ENCODE measurements around the gene ACTL7A.

The ACTL7A gene

GRCh38 chr9:108850293-108850897 is 11.7 kb upstream of the ACTL7A start:
- no peak for DNase-seq

DNA sequence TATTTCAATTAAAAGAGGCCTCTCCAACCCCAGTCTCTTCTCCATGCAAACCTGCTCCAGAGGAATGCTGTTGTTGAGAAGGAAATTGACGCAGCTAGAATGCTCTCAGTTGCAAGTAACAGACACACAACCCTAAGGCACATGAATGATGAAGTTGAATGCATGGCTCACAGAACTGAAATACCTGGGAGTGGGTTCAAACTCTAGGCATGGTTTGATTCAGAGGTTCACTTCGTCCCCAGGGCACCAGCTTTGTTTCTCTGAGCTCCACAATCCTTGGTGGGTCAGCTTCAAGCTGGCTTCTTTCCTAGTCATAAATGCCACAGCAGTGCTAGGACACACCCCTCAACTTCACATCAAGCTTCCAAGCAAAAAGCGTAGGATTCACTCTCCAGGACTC is 10.9 kb upstream of the ACTL7A start:
- DNase-seq, result no peak

- no peak for DNase-seq
Measured at GRCh38 chr9:108852079-108852478, 10.0 kb upstream of the ACTL7A start.

GRCh38 chr9:108854094-108854493 is 8.0 kb upstream of the ACTL7A start:
- no peak for DNase-seq

GRCh38 chr9:108854641-108855528 is 7.2 kb upstream of the ACTL7A start:
- no peak for DNase-seq

DNA sequence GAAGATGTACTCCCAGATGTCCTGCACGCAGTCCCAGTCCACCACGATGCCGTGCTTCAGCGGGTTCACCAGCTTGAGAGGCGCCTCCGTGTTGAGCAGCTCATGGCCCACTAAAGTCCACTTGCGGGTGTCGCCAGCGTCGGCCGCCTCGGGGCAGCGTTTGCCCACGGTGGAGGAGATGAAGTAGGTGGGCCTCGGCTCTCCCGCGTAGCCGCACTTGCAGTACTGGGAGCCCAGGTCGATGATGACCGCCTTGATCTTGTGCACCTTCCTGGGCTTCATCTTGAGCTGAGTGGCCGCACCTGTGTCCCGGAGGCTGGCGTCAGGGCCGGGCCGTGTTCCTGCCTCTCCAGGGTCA is 6.6 kb upstream of the ACTL7A start:
- DNase-seq, result no peak

DNA sequence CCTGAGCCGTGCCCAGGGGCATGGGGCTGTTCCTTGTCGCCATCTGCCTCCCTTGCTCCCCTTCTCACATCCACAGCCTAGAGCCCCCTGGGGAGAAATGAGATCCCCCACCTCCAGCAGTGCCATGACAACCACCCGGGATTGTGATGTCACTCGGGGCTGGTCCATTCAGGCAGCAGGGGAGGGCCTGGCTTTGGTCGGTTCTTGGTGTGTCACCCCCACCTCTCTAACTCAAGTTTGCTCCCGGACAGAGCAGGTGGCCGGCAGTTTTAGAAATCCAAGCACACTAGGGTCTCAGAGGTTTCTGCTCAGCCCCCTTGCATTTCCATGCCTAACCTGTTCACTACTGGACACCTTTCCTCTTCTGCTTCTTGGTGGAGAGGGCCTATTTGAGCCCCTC is 6.2 kb upstream of the ACTL7A start, which contains the start of gene ACTL7B:
Gene ACTL7B, minus strand, starts transcription at position 99 of the 400 bp plus-strand sequence. Its CDS starts 56 bp downstream, at position 43.
- DNase-seq, result no peak

- no peak for DNase-seq
Measured at GRCh38 chr9:108857572-108857971, 4.5 kb upstream of the ACTL7A start.

- no peak for DNase-seq
Measured at GRCh38 chr9:108859459-108860114, 2.5 kb upstream of the ACTL7A start.

DNA sequence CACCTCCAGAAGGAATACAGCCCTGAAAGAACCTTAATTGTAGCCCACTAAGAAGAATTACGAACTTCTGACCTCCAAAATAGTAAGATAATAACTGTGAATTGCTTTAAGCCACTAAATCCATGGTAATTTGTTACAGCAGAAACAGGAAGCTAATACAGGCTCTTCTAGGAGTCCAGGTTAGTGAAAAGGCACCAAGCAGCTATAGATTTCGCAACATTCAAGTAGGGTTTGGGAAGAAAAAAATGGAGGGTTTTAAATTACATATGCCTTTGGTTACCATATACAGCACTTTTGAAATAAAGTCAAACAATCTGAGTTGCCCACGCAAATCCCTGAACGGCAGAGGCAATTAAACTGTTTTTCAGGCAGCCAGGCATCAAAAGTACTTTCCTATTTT is 1.7 kb upstream of the ACTL7A start:
- DNase-seq, result no peak

GRCh38 chr9:108860764-108861163 is 1.3 kb upstream of the ACTL7A start:
- DNase-seq, result no peak

DNA sequence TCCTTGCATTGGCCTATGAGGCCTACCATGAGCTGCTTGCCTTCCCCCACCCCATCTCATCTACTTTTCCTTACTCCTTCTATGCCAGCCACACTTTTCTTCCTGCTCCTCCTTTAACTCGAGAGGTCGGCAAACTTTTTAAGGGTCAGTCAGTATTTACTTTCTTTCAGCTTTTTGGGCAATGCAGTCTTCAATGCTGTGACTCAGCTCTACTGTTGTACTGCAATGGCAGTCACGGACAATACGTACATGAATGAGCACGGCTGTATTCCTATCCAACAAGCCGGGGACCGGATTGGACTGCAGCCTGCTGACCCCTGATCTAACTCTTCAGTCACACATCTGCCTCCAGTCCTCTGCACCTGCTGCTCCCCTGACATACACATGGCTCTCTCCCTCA is 602 bp upstream of the ACTL7A start:
- DNase-seq, result no peak

DNA sequence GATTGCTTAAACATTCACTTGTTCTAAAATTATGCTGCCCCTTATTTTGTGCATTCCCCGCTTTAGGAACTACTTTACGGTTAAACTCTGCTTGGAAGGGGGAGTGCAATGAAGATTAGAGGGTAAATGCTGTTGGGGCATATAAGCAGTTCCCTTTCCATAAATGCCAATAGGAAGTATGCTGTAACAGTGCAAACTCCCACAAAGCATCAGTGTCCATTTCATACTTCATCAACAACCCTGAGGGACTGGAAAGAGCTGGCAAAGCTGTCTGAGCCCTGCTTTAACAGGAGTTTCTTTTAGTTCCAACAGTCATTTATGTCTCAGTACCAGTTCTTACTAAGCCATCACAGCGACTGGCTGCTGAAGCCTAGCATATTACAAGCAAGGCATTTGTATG is 1.8 kb downstream of the ACTL7A start:
- DNase-seq, result no peak

GRCh38 chr9:108864446-108864845 is 2.4 kb downstream of the ACTL7A start:
- no peak for DNase-seq

DNA sequence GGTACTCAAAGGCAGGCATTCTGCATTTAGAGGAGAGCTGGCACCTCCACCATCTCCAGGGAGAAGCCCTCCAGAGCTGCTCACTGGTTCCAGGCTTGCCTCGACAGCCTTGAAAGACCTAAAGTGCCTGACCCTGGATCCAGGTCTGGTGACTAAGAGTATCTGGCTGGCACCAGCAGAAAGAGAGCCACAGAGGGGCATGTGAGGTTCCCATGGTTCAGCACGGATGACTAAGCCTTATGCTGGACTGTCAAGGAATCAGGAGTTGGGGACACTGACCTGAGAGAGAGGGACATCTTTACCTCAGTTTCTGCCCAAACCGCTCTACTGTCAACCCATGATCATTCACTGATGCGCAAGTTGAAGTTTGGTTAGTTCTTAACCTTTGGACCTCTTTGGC is 3.0 kb downstream of the ACTL7A start:
- DNase-seq, result no peak

GRCh38 chr9:108866001-108866420 is 3.9 kb downstream of the ACTL7A start:
- no peak for DNase-seq

DNA sequence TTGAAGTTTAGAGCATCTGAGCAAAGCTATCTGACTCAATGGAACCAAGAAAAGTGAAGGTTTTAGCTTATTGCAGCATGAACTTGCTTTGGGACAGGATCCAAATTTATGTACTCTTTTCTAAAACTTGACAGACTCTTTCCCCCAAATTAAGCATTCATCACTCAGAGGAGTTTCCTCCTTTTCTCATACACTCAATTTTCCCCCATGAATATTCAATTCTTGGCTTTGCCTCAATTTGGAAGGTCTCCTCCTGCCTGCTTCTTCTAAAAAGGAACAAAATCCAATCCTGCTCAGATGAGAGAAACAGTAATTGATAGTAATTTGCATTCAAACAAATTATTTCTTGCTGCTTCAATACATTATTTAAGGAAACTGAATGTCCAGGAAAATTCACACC is 5.0 kb downstream of the ACTL7A start:
- no peak for DNase-seq

DNA sequence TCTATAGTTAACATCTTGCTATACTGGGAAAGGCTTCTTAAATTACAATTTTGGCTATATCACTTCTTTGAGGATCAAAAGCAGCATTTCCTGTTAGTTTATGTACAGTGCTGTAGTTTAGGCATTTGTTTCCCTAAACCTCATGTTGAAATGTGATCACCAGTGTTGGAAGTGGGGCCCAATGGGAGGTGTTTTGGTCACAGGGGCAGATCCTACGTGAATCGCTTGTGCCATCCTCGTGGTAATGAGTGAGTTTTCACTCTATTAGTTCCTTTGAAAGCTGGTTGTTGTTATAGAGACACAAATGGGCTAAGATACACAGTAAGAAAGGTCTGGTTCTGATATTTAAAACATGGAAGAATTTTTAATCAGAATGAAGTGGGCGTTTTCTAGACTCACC is 5.8 kb downstream of the ACTL7A start:
- no peak for DNase-seq

GRCh38 chr9:108869092-108869725 is 7.1 kb downstream of the ACTL7A start:
- DNase-seq, result no peak

GRCh38 chr9:108874058-108874788 is 12.2 kb downstream of the ACTL7A start:
- no peak for DNase-seq

GRCh38 chr9:108876425-108876824 is 14.4 kb downstream of the ACTL7A start:
- no peak for DNase-seq

DNA sequence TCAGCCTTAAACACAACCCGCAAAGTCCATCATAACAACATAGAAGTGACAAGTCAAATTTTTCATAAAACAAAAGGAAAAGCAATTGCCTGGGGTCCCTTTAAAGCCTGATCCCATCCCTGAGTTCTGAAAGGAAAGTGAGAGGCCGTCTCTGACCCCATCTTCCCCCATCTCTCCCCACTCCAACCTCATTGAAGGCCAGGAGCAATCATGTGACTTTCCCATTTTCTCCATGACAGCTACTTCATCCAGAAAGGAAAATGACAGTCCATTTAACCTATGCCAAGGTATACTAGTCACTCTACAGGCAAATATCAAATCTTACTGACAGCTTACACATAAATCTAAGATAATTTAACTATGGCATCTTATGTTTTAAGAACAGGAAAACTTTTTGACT is 15.5 kb downstream of the ACTL7A start:
- DNase-seq, result no peak

Data from GF-D8 (cell line).